HG03064 (cell line): ENCODE results near the gene AIFM3.

Experiments used
- ATAC-seq: cut with Tn5 transposase; IDR thresholded peaks from one replicate; pipeline ENCODE4 v1.9.1; 2021; ENCODE audit warnings: low read depth; ENCODE audit not compliant: unreplicated experiment

The AIFM3 gene

DNA sequence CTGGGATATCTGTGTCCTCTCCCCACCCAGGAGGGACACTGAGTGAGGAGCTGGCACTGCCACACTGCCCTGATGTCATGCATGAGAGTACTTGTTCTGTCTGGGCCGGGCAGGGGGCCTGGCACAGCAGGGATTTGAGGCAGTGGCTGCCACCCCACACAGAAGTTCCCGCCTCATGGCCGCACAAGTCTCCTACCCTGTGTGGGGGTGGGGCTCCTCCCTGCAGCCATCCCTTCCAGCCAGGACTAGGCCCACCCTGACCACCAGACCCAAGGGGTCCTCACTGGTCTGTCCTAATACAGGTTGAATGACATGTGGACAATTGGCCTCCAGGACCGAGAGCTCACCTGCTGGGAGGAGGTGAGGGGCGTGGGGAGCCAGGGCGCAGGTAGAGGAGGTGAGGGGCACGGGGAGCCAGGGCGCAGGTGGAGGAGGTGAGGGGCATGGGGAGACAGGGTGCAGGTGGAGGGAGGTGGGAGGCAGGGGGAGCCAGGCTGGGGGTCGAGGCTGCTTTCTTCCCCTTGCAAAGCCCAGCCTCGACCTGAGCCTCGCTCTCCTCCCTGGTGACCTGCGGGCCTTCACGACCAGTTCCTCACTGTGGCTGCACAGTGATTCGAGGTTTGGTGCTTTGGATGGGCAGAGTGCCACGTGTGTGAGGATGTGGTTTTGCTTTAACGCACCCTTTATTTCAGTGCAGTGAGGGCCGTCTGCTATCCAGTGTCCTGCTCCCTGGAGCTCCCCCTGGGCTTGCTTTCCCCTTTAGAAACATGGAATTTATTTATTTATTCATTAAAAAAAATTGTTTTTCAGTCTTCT lies 22.5 kb downstream of the AIFM3 start:
- no peak for ATAC-seq

DNA sequence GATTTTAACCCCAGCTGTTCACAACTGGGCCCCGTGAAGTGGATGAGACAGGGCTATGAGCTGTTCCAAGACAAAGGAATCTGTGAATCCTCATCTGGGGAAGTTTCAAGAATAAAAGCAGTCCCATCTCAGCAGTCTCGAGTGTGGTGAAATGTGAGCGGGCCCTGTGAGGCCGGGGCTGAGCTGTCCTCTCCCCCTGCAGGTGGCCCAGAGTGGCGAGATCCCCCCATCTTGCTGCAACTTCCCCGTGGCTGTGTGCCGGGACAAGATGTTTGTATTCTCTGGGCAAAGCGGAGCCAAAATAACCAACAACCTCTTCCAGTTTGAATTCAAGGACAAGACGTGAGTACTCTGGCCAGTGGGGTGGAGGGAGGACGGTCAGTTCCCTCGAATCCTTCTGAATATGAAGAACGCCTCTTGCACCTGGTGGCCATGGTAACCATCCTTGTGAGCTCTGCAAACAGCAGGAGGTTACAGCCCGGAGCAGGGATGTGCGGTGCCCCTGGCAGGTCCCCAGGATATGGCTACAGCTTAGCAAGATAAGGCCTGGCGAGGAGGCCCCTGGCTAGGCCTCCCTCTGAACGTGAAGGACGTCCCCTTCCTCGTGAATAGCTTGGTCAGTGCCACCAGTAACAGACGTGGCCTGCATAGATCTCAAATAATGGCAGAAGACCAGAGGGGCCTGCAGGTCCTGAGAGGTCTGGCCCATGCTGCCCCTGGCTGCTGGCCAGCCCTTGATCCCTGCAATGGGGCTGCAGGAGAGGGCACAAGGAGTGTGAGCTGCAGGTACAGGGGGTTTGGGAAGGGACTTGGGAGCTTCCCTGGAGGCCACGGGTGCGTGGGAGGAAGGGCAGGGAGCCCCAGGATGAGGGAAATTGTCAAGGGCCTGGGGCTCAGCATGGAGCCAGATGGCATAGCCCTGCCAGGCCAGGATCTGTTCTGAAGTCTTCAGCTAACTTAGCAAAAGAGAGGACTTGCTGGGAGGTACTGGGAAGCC lies 23.4 kb downstream of the AIFM3 start:
- no peak for ATAC-seq

- ATAC-seq, result no peak
Measured at GRCh38 chr22:20991252-20992055, 24.4 kb downstream of the AIFM3 start.

DNA sequence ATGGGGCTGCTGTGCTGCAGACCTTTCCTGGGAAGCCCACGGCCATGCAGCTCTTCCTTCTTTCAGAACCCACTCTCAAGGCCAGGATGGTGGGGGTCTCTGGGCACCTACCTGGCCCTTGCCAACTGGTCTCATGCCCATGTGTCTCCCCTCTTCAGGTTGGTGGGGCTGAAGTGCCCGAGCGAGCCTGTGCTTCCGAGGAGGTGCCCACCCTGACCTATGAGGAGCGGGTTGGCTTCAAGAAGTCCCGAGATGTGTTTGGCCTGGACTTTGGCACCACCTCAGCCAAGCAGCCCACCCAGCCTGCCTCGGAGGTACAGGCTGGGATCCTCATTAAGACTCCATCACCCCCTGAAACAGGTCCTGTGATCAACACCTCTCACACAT lies 25.0 kb downstream of the AIFM3 start:
- ATAC-seq, result no peak

GRCh38 chr22:20992456-20993303 lies 25.6 kb downstream of the AIFM3 start:
- ATAC-seq, result no peak

DNA sequence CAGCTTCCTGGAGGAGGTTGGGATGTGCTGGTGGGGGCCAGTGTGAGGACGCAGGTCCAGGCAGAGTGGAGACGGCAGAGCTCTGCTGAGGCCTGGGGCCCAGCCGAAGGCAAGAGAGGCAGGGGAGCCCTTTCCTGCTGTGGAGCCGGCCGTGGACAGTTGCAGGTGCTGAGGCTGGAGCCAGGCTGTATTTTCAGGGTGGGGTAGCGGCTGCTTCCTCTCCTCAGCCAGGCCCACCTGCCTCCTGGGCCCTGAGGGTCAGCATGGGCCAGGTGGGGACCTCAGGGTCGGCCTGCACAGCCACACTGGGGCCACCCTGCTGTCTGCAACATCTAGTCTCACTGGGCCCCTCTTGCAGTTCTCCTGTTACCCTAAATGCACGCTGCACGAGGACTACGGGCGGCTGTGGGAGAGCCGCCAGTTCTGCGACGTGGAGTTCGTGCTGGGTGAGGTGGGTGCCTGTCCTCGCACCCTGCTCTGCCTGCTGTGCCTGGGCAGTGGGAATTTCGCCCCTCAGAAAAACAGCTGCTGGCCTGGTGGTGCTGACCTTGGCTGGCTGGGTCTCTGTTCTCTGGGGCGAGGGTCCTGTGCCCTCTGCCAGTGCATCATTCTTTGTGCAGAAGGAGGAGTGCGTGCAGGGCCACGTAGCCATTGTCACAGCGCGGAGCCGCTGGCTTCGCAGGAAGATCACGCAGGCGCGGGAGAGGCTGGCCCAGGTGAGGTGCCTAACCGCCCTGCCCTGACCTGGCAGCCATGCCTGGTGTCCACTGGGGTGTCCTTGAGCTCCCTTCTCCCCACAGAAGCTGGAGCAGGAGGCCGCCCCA lies 26.5 kb downstream of the AIFM3 start:
- no peak for ATAC-seq

DNA sequence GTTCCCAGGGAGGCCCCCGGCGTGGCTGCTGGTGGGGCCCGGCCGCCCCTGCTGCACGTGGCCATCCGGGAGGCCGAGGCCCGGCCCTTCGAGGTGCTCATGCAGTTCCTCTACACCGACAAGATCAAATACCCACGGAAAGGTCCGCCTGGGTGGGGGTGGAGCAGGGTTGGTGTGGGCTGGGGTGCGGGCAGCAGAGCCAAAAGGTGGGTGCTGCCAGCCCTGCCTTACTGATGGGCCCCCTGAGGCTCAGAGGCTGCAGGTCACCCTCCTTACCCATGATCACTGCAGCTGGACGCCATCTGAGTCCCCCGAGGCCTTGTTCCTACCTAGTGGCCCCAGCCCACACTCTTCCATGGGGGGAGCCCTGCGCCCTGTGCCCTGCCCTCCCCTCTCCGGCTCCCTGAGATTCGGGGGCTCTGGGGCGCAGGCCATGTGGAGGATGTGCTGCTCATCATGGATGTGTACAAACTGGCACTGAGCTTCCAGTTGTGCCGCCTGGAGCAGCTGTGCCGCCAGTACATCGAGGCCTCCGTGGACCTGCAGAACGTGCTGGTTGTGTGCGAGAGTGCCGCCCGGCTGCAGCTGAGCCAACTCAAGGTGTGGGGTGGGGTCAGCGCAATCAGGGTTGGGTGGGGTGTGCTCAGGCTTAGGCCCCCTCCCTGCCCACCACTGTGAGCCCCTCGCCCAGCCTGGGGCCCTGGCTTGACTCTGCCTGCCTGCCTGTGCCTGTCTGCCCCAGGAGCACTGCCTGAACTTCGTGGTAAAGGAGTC lies 27.3 kb downstream of the AIFM3 start:
- ATAC-seq, result no peak

DNA sequence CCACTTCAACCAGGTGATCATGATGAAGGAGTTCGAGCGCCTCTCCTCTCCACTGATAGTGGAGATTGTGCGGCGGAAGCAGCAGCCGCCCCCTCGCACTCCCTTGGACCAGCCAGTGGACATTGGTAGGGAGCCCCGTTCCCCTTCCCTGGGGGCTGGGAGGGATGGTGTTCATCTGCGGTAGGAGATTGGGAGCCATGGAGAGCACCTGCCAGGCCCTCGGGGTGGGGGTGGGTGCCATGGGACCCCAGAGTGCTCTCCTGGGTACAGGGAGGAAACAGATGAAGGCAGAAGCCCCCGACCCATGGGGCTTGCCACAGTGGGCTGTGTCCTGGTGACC lies 27.8 kb downstream of the AIFM3 start:
- ATAC-seq, result no peak

- ATAC-seq, result no peak
Measured at GRCh38 chr22:20995329-20996030, 28.4 kb downstream of the AIFM3 start.

GRCh38 chr22:20996031-20996410 lies 29.0 kb downstream of the AIFM3 start:
- no peak for ATAC-seq

GRCh38 chr22:20996598-20997535 lies 29.8 kb downstream of the AIFM3 start:
- no peak for ATAC-seq

GRCh38 chr22:20997536-20998257 lies 30.6 kb downstream of the AIFM3 start:
- ATAC-seq, result no peak

DNA sequence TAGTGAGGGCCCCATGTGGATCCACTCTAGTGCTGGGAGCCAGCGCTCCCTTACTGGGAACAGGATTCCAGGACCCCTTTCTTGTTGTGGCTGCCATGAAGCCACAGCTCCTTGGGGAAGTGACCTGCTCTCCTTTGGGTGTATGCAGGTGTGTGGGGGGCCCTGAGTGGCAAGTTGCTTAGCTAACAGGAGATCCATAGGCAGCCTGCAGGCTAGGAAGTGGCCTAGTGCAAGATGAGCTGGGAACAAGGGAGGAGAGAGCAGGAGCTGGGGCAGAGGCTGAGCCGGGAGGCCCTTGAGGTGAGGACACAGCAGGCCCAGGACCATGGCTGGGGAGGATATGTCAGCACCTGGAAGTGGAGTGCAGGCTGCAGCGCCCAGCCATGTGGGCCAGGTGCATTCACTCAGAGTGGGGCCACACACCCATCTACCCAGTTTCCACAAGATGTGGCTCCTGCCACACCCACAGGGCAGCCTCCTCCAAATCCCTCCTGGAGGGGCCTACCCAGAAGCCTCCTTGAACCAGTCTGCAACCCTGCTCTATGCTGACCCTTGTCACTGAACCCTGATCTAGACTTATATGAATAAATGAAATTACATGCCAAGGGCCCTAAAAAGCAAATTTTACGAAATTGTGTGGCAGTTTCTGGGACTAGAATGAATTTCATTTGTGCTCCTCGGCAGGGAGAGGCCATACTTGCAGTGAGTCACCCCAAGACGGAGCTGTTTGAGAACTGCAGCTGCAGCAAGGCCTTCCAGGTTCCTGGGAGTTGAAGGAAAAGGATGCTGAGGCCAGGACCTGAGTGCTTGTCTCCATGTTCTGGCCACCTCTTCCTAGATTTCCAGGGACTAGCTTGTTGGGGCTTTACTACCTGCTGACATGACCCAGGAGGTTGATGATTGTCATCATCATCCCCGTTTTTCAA lies 31.6 kb downstream of the AIFM3 start:
- ATAC-seq, result no peak

DNA sequence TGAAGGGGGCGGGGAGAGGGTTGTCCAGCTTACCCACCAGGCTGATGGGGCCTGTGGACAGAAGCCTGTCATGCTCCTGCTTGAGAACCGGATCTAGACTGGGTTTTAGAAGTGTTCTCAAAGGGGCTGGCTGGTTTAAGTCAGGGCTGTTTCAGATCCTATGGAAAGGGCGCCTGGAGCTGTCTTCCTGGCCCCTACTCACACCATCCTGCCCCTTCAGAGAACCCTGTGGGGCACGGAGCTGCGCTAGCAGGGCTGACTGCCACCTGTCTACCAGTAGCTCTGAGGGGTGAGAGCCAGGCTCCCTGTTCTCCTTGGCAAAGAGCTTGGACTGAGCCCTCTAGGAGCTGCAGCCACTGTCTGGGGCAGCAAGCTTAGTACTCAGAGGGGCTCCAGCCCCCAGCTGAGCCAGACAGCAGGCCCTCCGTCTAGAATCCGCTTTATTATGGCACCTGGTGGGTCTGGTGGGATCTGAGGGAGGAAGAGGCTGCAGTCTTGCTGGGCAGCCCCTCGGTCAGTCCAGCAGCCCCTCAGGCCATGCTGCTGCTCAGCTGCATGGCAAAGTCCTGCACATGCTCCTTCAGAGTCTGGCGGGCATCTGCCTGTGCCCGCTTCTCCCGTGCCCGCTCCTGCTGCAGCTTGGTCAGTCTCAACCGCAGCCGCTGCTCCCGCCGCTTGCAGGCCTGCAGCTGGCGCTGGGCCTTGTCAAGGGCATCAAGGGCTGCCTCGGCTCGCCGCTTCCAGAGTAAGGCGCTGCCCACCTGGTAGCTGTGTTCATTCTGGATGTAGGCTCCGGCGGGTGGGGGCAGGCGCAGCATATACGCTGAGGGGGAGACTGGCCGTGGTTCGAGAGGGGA lies 32.5 kb downstream of the AIFM3 start:
- no peak for ATAC-seq
